B cell (primary cell): Measurements from ENCODE around the gene CFAP119. TPM values are rescaled to one million over a fixed set of nuclear protein-coding genes. Genes with fewer than 3 reads are reported as not detected.

ENCODE experiments used
- ATAC-seq: fragments of 200-7000 bp; cut with Tn5 transposase; one replicate; pipeline ENCODE4 v1.10.0; 2021; ENCODE audit warnings: low read depth, mild to moderate bottlenecking, moderate number of reproducible peaks, moderate library complexity
- CTCF ChIA-PET: fragments of 350-600 bp; sonication (Branson Sonifier 250); formaldehyde crosslinking; loops from one replicate; lab custom pipeline; 2021; ENCODE audit warnings: antibody characterized with exemption, inconsistent platforms; lab: Charles Lee
- POLR2A ChIA-PET: fragments of 350-600 bp; sonication (Branson Sonifier 250); formaldehyde crosslinking; loops from one replicate; lab custom pipeline; 2021; ENCODE audit warnings: antibody characterized with exemption; lab: Charles Lee
- DNase-seq: peaks from one replicate; pipeline ENCODE4 v3.0.0; 2013
- H2AFZ ChIP-seq: 2 replicates; pipeline ENCODE4 v1.6.1; 2012; ENCODE audit warnings: mild to moderate bottlenecking, low read depth, low read length; ENCODE audit not compliant: insufficient read depth, poor library complexity, severe bottlenecking
- H3K27ac ChIP-seq, 2 donors: 1 replicate in 1 of 2; 2 replicates in 1 of 2; pipeline ENCODE4 v1.5.1; 2012 to 2013; ENCODE audit warnings: low read length in 2 of 2, mild to moderate bottlenecking in 2 of 2, moderate library complexity in 1 of 2
- H3K27me3 ChIP-seq, 4 experiments: fragments of 200-600 bp in 1 of 4; sonication (generic) in 1 of 4; replicated peaks in 1 of 4; 1 replicate in 2 of 4; 2 replicates in 2 of 4; pipeline versions ENCODE4 v1.6.1 to v1.7.0; 2013 to 2016; ENCODE audit warnings: low read length in 3 of 4, mild to moderate bottlenecking in 2 of 4, mixed read lengths in 1 of 4, moderate library complexity in 1 of 4; ENCODE audit not compliant: insufficient read depth in 4 of 4, control insufficient read depth in 3 of 4; ENCODE audit errors: control extremely low read depth in 1 of 4
- H3K36me3 ChIP-seq, 2 experiments: replicated peaks in 1 of 2; 1 replicate in 1 of 2; 2 replicates in 1 of 2; pipeline versions ENCODE4 v1.6.1 to v1.7.1; 2013; ENCODE audit warnings: low read length in 1 of 2; ENCODE audit not compliant: insufficient read depth in 2 of 2, control insufficient read depth in 1 of 2; ENCODE audit errors: control extremely low read depth in 1 of 2, extremely low read depth in 1 of 2
- H3K4me1 ChIP-seq, 2 donors: fragments of 200-600 bp in 1 of 2; sonication (generic) in 1 of 2; 1 replicate in 1 of 2; 2 replicates in 1 of 2; pipeline versions ENCODE4 v1.5.1 to v1.6.1; 2013 to 2017; ENCODE audit warnings: low read length in 2 of 2; ENCODE audit not compliant: control insufficient read depth in 2 of 2, insufficient read depth in 2 of 2
- H3K4me2 ChIP-seq: replicated peaks from 2 replicates; pipeline ENCODE3; 2012; ENCODE audit warnings: mild to moderate bottlenecking, low read depth, low read length; ENCODE audit not compliant: poor library complexity, severe bottlenecking
- H3K4me3 ChIP-seq, 5 experiments: fragments of 200-600 bp in 1 of 5; sonication (generic) in 1 of 5; 1 replicate in 3 of 5; 2 replicates in 2 of 5; pipeline versions ENCODE4 v1.5.1 to v1.7.0; 2011 to 2016; ENCODE audit warnings: low read length in 4 of 5, mild to moderate bottlenecking in 4 of 5, low read depth in 2 of 5, control low read depth in 1 of 5, moderate library complexity in 1 of 5; ENCODE audit not compliant: insufficient read depth in 1 of 5; ENCODE audit errors: control extremely low read depth in 1 of 5, extremely low read depth in 1 of 5
- H3K79me2 ChIP-seq: fragments of 200-600 bp; sonication (generic); one replicate; pipeline ENCODE4 v1.6.0; 2016; ENCODE audit warnings: low read length; ENCODE audit not compliant: control insufficient read depth, insufficient read depth
- H3K9ac ChIP-seq: fragments of 200-600 bp; sonication (generic); 2 replicates; pipeline ENCODE4 v1.6.1; 2017; ENCODE audit warnings: mild to moderate bottlenecking, low read length, moderate library complexity
- H3K9me3 ChIP-seq, 3 donors: one replicate each; pipeline versions ENCODE4 v1.6.1 to v1.7.1; 2013; ENCODE audit warnings: low read length in 2 of 3; ENCODE audit not compliant: control insufficient read depth in 2 of 3, insufficient read depth in 1 of 3; ENCODE audit errors: control extremely low read depth in 1 of 3
- H4K20me1 ChIP-seq: 2 replicates; pipeline ENCODE4 v1.6.0; 2012; ENCODE audit warnings: mild to moderate bottlenecking, low read length; ENCODE audit not compliant: insufficient read depth, control insufficient read depth, poor library complexity, severe bottlenecking
- H3K27ac Mint-ChIP-seq: one replicate; pipeline ENCODE4 v1.8.0; 2021; ENCODE audit warnings: mixed read lengths
- H3K27me3 Mint-ChIP-seq: one replicate; pipeline ENCODE4 v1.8.0; 2021; ENCODE audit warnings: mixed read lengths
- H3K4me1 Mint-ChIP-seq: one replicate; pipeline ENCODE4 v1.8.0; 2021; ENCODE audit warnings: mixed read lengths
- H3K4me3 Mint-ChIP-seq: one replicate; pipeline ENCODE4 v1.8.0; 2021; ENCODE audit warnings: mixed read lengths
- H3K9me3 Mint-ChIP-seq: one replicate; pipeline ENCODE4 v1.8.0; 2022; ENCODE audit warnings: mixed read lengths; ENCODE audit not compliant: insufficient read depth
- EZH2 ChIP-seq: IDR thresholded peaks from 2 replicates; pipeline ENCODE4 v1.6.1; 2012; ENCODE audit warnings: borderline replicate concordance, low read depth, mild to moderate bottlenecking, moderate library complexity, low read length; ENCODE audit not compliant: insufficient read depth, poor library complexity, severe bottlenecking
- WGBS: methylation state at CpG from one replicate; pipeline ENCODE4 v1.1.5; 2013; ENCODE audit warnings: missing lambda C conversion rate; ENCODE audit not compliant: insufficient coverage; 5-methylcytosine and 5-hydroxymethylcytosine counted together
- intact Hi-C: fragments of 100-400 bp; cut with micrococcal nuclease; formaldehyde crosslinking; loops from one replicate; pipeline ENCODE4 v1.10.0; 2022
- polyA plus RNA-seq: library from polyadenylated mRNA; depleted of rRNA; stranded (reverse); fragments of >200 nt; gene quantifications from 2 replicates; pipeline ENCODE4 v1.2.3, GENCODE V29; 2012
- total RNA-seq, 2 donors: library from RNA; stranded (reverse); fragments of 120-200 nt in 1 of 2; gene quantifications; 1 replicate in 1 of 2; 2 replicates in 1 of 2; pipeline versions ENCODE4 v1.2.3 to v1.2.4, GENCODE V29; 2013 to 2022
- TF ChIP-seq, protein P1 (sequence below): fragments of 200-600 bp; IDR thresholded peaks from one replicate; pipeline ENCODE4 v1.8.0; 2022; ENCODE audit warnings: antibody characterized with exemption, mild to moderate bottlenecking

CFAP119 gene
- total and polyA plus RNA-seq, 2 donors (not counting 1 experiment from before 2014, with no cell fraction given): 8.5 to 11.7 TPM

GRCh38 chr16:30782486-30783279 is 20.8 kb upstream of the CFAP119 start:
- peaks cover 0 to 15% (median 6%) of the 10 kb centered on the region in 4 experiments for H3K27me3 ChIP-seq
- no peak for DNase-seq
- H3K4me2 ChIP-seq: no peak overlapping the region
- no peak overlapping the region for H2AFZ ChIP-seq
- Mint-ChIP-seq H3K27ac (no peak overlapping the region), H3K27me3 (peaks cover 13% of the 10 kb centered on the region), H3K9me3 (no peaks in the 10 kb centered on the region), H3K4me1 (peaks cover 14% of the 10 kb centered on the region), H3K4me3 (no peak overlapping the region)
- TF ChIP-seq, protein P1, sequence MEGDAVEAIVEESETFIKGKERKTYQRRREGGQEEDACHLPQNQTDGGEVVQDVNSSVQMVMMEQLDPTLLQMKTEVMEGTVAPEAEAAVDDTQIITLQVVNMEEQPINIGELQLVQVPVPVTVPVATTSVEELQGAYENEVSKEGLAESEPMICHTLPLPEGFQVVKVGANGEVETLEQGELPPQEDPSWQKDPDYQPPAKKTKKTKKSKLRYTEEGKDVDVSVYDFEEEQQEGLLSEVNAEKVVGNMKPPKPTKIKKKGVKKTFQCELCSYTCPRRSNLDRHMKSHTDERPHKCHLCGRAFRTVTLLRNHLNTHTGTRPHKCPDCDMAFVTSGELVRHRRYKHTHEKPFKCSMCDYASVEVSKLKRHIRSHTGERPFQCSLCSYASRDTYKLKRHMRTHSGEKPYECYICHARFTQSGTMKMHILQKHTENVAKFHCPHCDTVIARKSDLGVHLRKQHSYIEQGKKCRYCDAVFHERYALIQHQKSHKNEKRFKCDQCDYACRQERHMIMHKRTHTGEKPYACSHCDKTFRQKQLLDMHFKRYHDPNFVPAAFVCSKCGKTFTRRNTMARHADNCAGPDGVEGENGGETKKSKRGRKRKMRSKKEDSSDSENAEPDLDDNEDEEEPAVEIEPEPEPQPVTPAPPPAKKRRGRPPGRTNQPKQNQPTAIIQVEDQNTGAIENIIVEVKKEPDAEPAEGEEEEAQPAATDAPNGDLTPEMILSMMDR: no peak
- TF ChIP-seq EZH2: no peak
- no peak overlapping the region for H3K4me3 ChIP-seq
- H3K27ac ChIP-seq: no peak overlapping the region
- intact Hi-C loops: no loop called here
- H3K79me2 ChIP-seq: no peaks in the 10 kb centered on the region
- no peaks in the 10 kb centered on the region for H3K36me3 ChIP-seq
- ChIA-PET POLR2A (interaction anchor here (0.5 to 1.2 kb wide), 2 partner anchors 46 to 122 kb away, joined by 3 to 5 read pairs; no protein-coding TSS in a partner anchor), CTCF (no interaction called here)
- WGBS: 96% methylated on average over 62 of the region's 63 CpGs
- H3K9ac ChIP-seq: no peak overlapping the region
- H3K9me3 ChIP-seq: no peaks in the 10 kb centered on the region
- H3K4me1 ChIP-seq: peaks cover 12 to 16% of the 10 kb centered on the region in 2 donors
- no peaks in the 10 kb centered on the region for H4K20me1 ChIP-seq
- ATAC-seq: no peak

DNA sequence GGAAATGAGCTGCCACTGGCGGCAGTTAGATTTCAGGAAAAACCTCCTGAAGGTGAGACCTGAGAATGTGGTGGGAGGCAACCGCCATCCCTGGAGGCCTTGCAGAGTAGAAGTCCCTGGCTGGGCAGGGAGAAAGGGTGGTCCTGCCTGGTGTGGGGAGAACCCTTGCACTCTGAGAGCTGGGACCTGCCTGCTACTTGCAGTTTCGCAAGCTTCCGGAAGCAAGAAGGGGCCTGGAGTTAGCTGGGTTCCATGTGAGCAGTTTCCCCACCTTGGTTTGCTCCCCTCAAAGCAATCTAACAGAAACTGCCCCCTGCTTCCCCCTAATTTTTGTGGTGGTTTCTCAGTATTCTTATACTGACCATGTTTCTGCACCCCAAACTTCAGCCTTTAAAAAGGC is 18.7 kb upstream of the CFAP119 start:
- Histone ChIP-seq H3K79me2 (no peaks in the 10 kb centered on the region), H3K36me3 (no peaks in the 10 kb centered on the region), H4K20me1 (peaks cover 6% of the 10 kb centered on the region), H3K4me3 (no peak overlapping the region), H3K27me3 (peaks cover 0 to 19% (median 6%) of the 10 kb centered on the region in 4 experiments), H3K9me3 (no peaks in the 10 kb centered on the region), H3K4me2 (no peak overlapping the region), H3K4me1 (peaks cover 6 to 7% of the 10 kb centered on the region in 2 donors), H3K27ac (no peak overlapping the region), H3K9ac (no peak overlapping the region), H2AFZ (no peak overlapping the region)
- DNase-seq: no peak
- CTCF ChIA-PET: no interaction called here
- TF ChIP-seq EZH2: no peak
- TF ChIP-seq, protein P1: no peak
- peaks cover 14% of the 10 kb centered on the region for H3K4me1 Mint-ChIP-seq
- POLR2A ChIA-PET: no interaction called here
- no peak for ATAC-seq
- WGBS: 83% methylated on average over 2 of the region's 4 CpGs
- H3K4me3 Mint-ChIP-seq: no peak overlapping the region
- intact Hi-C loops: no loop called here
- no peaks in the 10 kb centered on the region for H3K9me3 Mint-ChIP-seq
- peaks cover 15% of the 10 kb centered on the region for H3K27me3 Mint-ChIP-seq
- no peak overlapping the region for H3K27ac Mint-ChIP-seq
